HG03139 (cell line): ENCODE data around the gene MSANTD2.
A peak's percentile ranks its signal among the peaks of the same experiment; 100 is the strongest.

Experiments
- ATAC-seq: cut with Tn5 transposase; IDR thresholded peaks from one replicate; pipeline ENCODE4 v1.9.1; 2021; ENCODE audit not compliant: unreplicated experiment

Gene MSANTD2

DNA sequence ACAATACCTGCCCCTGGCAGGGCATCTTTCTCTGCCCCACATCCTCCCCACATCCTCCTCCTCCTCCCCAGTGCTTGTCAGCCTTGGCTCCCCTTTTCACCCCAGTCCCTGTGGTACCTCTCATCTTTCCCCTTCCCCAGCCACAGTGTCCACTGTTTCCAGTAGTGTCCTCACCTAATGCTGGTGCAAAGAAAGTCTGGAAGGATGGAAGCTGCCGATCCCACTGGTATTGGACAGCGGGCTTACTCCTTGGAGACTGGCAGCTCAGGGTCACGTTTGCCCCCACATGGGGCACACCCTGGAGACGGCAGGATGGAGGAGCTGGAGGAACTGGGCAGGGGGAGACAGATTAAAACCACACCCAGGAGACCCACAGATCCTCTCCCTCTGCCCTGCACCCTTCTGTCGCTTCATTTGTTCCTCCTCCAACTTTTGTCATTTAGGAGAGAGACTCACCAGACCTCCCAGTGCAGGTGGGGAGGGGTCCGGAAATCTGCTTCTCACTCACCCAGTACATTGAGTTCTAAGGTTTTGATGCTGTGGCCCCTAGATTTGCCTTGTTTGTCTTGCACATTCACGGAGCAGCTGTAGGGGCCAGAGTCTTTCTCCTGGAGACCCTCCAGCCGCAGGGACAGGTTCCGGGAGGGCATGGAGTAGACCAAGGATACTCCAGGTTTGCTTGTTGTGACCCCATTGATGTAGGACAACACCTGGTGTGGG is 44.0 kb downstream of the MSANTD2 start:
- ATAC-seq: no peak

DNA sequence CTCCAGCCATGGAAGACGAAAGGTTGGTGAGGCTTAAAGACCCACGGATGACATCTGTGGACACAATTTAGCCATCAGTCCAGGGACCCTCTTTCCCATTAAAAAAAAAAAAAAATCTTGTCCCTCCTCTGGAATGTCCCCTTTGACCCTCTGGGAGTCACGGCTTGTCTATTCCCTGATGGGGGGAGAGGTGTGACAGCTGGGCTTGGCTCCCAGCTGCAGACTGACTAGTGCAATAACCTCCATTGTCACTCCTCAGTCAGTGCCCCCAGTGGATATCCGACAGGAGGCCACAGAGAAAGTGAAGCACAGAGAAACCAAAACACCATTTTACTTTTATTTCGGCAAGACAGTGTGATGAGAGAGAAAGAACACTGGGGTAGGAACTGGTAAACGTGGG is 45.5 kb downstream of the MSANTD2 start:
- no peak for ATAC-seq

DNA sequence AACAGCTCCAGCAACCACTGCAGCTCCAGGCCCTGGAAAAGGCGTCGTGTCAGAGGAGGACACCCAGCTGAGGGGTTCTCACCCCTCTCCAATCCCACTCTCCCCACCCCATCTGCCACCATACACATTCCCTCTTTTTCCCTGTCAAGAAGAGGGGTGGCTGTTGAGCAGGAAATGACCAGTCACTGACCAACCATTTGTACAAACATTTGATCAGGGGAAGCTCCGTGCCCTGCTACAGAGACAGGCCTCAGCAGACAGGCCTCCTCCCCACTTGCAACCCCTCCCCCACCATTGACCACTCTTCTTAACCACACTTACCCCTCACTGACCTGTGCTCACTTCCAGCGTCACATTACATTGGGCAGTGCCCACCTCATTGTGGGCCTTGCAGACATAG is 45.9 kb downstream of the MSANTD2 start:
- no peak for ATAC-seq

DNA sequence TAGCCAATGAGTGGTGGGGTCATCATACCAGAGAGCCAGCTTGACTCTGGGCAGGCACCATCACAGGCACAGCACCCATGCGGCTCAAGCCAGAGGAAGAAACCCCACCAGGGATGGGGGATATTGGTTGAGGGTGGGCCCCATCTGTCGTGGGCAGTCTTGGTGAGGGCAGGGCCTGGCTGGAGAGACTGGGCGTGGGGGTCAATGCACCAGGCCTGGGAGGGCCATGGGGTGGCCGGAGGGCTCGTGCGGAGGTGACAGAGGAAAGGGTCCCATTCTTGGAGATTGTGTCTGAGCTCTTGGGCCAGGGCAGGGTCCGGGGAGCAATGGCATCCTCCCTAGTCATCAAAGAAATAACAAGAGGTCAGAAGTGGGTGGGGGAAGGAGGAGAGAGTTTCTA is 46.6 kb downstream of the MSANTD2 start:
- no peak for ATAC-seq

DNA sequence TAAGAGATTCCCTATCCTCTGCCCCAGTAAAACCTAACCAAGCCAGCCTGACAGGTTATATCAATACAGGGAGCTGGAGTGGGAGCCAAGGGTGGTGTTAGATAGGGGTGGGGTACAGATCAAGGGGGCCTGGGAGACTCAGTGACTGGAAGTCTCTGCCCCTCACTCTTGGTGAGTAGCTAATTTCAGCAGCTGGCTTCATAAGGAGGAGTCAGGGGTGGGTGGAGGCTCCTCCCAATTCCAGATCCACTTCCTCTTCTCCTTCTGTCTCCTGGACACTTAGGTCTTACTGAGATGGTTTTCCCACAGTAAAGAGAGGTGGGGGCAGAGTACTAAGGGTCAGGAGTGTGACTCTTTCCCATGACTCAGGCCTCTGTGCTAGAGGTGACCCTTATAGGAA is 47.0 kb downstream of the MSANTD2 start:
- ATAC-seq: no peak

DNA sequence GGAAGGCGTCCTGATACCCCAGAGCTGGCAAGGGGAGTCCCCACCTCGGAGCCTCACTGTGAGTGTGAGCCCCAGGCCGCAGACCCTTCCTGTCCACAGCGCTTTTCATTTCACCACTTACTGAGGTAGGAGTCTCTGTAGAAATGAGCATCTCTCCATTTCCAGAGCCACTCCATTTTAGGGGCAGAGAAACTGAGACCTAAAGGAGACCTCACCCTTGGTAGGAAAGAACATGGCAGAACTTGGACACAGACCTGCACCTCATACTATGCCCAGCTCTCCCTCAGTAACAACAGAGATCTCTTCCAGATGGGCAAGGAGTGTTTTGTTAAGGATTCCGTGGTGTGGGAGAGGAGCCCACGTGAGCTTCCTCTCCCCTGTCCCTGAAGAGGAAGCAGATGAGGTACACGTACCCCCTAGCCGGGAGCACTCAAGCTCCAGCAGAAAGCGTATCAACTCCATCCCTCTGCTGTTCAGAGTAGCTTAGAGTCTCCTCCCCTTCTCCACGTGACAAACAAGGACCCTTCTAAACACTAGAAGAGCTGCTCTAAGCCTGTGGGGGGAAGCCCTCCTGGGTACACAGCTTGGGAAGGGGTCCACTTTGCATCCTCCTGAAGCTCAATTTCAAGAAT is 47.6 kb downstream of the MSANTD2 start:
- ATAC-seq: no peak

DNA sequence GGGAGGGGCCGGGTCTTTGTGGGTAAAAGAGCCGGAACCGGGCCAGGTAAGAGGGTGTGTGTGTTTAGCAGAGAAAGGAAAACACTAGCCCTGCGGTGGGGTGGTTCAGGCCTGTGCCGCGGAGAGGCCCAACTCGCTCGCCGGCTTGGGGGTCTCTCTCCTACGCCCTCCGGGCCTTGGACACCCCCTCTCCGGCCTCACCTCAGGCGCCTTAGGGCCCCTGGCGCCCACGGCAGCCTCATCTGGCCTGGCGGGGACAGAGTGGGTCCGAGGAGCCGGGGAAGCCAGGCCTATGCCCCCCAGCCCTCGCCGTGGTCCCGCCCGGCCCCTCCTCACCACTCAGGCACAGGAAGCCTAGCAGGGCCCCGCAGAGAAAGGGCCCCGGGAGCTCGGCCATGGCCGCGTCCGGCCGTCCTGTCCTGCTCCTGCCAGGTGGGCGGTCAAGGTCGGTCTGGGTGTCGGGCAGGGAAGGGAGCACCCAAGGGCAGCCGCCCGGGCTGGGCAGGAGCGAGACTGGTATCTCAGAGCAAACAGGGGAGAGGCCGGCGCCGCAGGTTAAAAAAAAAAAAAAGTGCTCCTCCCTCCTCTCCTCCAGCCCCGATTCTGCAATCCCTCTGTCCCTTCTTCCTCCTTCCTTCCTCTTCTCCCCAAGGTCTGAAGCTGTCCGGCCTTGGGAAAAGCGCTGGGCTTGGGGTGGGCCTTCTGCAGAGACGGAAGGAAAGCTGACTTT is 48.3 kb downstream of the MSANTD2 start, which contains the start of gene VSIG2:
TSS of gene VSIG2 (minus strand) at position 515 of the 730 bp plus-strand sequence. CDS start at position 397, 118 bp downstream.
- no peak for ATAC-seq

DNA sequence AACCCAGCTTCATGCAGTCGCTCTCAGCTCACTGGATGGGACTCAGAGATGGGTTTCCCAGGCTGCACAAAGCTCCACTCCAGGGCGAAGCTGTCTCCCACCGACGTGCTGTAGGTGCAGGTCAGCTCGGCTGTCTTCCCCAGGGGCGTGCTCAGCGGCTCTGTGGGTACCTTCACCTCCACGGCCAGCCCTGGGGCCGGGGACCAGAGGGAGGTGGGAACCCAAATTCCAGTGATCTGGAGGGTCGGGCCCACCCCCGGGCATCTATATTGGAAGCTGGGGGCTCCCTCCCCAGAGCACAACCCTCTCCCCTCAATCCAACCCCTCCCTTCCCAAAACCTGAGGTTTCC is 48.8 kb downstream of the MSANTD2 start:
- ATAC-seq: no peak

DNA sequence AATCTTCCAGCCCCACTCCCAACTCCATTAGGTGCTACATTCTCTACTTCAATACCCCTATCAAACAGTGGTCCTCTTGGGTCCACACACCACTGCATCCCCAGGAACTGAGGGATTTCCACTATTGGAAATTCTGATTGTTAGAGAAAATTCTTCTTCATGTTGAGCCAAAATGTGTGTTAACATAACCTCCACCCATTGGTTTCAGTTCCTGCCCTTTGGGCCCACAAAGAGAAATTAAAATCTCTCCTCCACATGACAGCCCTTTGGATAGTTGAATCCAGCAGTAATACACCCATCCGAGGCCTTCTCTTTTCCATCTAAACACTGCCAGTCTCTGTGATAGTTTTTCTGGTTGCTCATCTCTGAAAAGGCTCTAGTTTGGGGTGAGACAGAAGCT is 50.3 kb downstream of the MSANTD2 start:
- ATAC-seq: no peak

DNA sequence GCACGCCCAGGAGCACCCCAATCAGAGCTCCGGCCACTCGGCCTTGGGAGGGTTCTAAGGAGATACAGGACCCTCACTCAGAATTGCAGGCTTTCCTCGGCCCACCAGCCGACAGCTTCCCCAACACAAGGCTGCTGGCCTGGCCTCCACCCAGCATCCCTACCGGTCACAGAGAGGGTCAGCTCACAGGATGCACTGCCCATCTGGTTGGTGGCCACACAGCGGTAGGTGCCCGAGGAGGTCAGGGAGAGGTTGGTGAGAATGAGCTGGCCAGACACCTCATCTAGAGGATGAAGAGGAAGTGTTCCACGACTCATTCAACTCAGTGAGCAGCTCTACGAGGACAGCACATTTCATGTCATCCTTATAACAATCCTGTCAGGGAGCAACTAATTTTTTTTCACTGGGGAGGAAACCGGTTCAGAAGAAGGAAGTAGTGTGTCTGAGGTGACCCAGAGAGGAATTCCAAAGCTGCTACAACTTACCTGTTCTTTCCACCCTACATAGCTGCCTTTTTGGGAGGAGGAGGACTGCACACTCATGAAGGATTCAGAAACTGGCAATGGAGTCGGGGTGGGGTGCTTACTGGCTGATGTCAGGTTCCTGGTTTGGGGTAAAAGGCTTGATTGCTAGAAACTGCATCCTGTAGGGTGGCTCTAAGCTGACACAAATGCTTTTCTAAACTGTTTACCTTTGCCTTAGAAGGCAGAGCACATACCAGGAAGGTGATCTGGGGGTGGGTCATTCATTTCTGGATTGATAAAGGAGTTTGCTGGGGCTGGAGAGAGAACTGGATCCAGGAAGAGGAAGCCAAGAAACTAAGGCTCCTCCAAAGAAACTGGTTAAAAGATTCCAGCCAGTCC is 51.5 kb downstream of the MSANTD2 start:
- no peak for ATAC-seq

DNA sequence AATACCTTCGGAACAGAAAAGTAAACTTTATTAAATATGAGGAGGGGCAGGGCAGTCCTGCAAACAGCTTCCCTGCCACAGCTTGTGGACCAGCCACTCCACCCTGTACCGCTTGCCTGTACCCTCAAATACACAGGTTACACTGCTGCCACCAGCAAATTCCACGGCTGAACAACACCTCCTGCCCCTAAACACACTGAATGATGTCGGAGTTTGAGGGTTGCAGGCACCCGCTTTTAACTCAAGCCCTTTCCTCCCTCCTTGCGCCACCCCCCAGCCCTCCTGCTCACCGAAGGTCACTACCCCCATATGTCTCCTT is 52.1 kb downstream of the MSANTD2 start:
- no peak for ATAC-seq

DNA sequence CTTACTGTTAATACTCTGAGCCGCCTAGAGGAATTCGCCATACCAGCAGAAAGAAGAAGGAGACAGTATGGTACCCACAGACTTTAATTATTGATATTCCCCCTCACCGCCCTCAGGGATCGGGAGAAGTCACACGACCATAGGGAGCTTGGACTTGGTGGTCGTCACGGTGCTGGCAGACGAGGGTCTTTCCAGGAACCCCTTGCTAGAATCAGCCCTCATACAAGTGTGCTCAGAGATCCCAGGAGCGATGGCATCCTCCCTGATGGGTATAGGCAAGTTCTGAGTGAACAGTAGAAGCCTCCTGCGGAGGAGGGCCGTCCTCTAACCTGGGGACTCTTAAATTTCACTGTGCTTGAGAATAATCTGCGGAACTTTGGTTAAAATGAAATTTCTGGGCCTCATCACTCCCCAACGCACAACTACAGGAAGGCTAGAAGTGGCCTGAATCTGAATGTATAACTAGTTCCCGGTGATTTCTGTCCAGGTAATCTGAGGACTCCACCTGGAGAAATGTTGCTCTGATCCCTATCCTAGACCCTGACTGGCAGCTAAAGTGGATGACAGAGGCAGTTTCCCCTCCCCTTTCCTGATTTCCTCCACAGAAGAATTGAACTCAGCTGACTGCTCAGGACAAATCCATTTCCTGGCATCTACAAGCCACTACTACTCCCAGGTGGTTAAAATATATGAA is 52.7 kb downstream of the MSANTD2 start:
- no peak for ATAC-seq

DNA sequence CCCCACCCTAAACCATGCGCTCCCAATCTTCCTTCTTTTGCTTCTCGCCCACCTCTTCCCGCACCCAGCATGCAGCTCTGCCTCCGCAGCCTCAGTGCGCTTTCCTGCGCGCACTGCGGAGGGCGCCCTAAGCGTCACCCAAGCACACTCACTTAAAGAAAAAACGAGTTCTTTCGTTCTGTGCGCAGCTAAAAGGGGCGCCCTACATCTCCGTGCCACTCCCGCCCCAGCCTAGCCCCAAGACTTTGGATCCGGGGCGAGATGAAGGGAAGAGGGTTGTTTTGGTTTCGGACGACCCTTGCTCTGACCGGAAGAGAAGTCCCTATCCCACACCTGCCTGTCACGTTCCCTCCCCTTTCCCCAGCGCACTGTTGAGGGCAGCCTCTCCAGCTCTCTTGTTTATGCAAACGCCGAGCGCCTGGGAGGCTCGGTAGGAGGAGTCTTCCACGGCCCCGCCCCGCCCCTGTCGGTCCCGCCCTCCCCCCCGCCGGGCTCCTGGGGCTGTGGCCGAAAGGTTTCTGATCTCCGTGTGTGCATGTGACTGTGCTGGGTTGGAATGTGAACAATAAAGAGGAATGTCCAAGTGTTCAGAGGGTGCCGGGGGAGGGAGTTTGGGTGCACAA is 53.5 kb downstream of the MSANTD2 start:
- ATAC-seq: peak; percentile 85

DNA sequence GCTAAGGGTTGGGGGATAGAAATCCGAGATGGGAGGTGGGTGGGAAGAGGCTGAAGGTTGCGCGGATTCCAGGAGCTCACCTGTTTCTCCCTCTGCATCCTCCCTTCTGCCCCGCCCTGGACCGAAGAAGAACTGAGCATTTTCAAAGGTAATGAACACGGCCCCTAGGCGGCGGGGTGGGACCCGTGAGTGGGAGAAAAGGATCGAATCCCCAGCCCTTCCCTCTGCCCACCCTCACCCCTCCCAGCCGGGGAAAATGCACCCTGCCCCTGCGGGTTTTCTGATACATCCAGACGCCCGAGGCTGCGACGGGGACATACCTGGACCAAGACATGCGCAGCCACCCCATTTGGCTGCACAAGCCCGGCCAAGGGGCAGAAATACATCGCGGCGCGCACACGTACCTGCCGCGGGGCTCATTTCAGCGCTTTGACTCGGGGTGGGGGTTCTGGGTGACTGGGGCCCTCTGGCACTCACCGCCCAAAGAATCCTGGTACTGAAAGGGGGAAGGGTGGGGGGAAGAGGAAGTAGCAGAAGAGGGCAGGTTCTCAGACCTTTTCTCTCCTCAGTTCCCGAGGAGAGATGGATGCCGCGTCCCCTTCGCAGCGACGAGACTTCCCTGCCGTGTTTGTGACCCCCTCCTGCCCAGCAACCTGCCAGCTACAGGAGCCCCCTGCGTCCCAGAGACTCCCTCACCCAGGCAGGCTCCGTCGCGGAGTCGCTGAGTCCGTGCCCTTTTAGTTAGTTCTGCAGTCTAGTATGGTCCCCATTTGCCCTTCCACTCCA is 54.2 kb downstream of the MSANTD2 start:
- ATAC-seq: peak; percentile 18

DNA sequence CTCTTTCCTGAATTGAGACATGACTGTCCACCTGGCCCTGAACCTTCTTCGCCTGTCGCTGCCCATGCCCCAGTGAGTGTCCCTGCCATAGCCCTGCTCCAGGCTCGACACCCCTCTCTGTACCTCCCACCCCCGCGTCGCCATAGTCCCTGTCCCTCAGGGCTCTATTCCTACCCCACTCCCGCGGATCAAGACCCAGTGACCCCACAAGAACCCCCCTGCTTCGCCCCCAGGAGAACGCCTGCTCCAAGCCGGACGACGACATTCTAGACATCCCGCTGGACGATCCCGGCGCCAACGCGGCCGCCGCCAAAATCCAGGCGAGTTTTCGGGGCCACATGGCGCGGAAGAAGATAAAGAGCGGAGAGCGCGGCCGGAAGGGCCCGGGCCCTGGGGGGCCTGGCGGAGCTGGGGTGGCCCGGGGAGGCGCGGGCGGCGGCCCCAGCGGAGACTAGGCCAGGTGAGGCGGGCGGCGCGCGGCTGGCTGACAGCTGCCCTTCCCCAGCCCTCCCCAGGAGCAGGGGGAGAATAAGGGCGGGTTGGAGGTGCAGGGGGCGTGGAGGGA is 54.9 kb downstream of the MSANTD2 start:
- ATAC-seq: no peak

DNA sequence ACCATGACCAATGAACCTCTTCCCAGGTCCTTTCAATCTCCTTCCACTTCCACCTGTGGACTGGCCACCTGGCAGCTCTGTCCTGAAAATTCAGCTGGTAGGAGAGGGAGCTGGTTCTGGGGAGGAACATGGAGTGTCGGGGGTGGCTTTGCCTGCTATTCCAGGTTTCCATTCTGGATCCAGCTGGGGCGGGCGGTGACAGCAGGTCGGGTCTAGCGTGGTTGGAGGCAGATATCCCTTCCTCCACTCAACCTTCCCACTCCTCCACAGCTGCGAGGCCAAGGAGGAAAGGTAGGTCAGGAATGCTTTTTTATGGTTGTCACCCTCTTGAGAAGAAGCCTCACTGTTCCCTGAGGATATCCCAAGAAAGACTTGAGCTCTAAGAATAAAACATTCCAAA is 57.2 kb downstream of the MSANTD2 start:
- ATAC-seq: no peak

DNA sequence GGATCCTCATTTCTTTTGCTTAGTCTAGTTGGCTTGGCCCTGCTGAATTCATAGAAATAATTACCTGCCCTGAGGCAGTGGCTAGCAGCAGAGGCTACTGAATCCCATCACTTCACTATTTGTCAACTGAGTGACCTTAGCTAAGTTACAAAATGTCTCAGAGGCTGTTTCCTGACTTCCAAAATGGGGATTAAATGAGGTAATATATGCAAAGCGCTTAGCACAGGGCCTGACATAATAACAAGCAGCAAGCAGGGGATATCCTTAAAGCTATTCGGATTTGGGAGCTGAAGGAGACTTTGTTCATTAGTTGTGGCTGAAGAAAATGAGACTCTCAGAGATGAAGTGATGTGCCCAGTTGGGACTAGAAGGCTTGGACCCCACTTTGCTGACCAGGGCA is 57.7 kb downstream of the MSANTD2 start:
- no peak for ATAC-seq

DNA sequence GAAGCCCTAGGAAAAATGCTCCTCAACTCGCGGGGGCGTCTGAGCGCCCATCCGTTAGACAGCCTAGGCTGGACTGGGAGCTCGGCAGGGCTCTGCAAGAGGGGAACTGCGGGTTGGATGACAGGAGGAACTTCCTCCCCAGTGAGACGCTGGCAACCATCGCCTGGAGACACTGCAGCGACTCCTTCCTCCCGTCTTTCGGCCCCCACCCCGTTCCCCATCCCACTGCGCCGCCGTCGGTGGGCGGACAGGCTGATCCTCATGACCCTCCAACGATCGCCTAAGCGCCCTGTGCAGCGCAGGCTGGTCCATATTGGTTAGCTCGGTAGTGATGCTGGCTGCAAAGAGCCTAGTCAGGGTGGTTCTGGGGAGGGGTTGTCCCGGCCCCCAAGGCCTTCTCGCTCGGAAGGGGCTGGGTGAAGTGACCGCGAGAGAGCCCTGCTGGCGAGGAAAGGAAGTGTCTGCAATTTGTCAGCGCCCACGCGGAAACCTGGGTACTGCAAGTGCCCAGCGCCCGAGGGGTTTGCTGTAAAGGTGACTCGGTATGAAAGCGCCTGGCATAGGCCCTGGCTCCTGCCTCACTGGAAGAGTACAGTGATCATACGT is 59.8 kb downstream of the MSANTD2 start:
- peak; percentile 39 for ATAC-seq
